ENCODE measurements around the gene RPTOR. TPM values are rescaled to one million over a fixed set of nuclear protein-coding genes. Genes with fewer than 3 reads are reported as not detected.
"Not testable (repeated sequence)": the region's sequence is repeated elsewhere in the genome, so short reads cannot be mapped to it uniquely, and the experiment has no call there.

The RPTOR gene
- total RNA-seq, 6 experiments from 2014 or later: 34.4 to 39.2 (median 35.5) TPM

- Mint-ChIP-seq H3K4me1 (ENCODE audit: low read depth) (peaks cover 16% of the 10 kb centered on the region), H3K27me3 (ENCODE audit: insufficient read depth) (peaks cover 1% of the 10 kb centered on the region; the same call in 1 of the 2 replicates), H3K9me3 (no peaks in the 10 kb centered on the region), H3K36me3 (ENCODE audit: low read depth) (peaks cover 46% of the 10 kb centered on the region), H3K27ac (peak overlapping the region; percentile 1; the same call in 1 of the 2 replicates), H3K4me3 (no peak overlapping the region)
- TF ChIP-seq CTCF (IDR thresholded peaks at IDR 0.05): no peak
- no peak for DNase-seq
Observed at GRCh38 chr17:80742581-80743180, 198.0 kb downstream of the RPTOR start.

GRCh38 chr17:80743181-80743771 is 198.6 kb downstream of the RPTOR start:
- peaks cover 1% of the 10 kb centered on the region; the same call in 1 of the 2 replicates for H3K27me3 Mint-ChIP-seq (ENCODE audit: insufficient read depth)
- no peaks in the 10 kb centered on the region for H3K9me3 Mint-ChIP-seq
- no peak overlapping the region for H3K4me3 Mint-ChIP-seq
- TF ChIP-seq CTCF (IDR thresholded peaks at IDR 0.05): no peak
- peak overlapping the region; percentile 1; the same call in 1 of the 2 replicates for H3K27ac Mint-ChIP-seq
- H3K4me1 Mint-ChIP-seq (ENCODE audit: low read depth): peaks cover 16% of the 10 kb centered on the region
- DNase-seq: no peak
- peaks cover 47% of the 10 kb centered on the region for H3K36me3 Mint-ChIP-seq (ENCODE audit: low read depth)

- H3K9me3 Mint-ChIP-seq; H3K4me3 Mint-ChIP-seq; H3K27me3 Mint-ChIP-seq (ENCODE audit: insufficient read depth); DNase-seq; H3K27ac Mint-ChIP-seq: not testable (repeated sequence)
- H3K36me3 Mint-ChIP-seq (ENCODE audit: low read depth): peaks cover 47% of the 10 kb centered on the region
- H3K4me1 Mint-ChIP-seq (ENCODE audit: low read depth): peaks cover 16% of the 10 kb centered on the region
Observed at GRCh38 chr17:80743973-80744372, 199.3 kb downstream of the RPTOR start.

- not testable (repeated sequence) for H3K4me3 Mint-ChIP-seq; DNase-seq; H3K27me3 Mint-ChIP-seq (ENCODE audit: insufficient read depth); H3K27ac Mint-ChIP-seq; H3K9me3 Mint-ChIP-seq
- Mint-ChIP-seq H3K4me1 (ENCODE audit: low read depth) (peaks cover 16% of the 10 kb centered on the region), H3K36me3 (ENCODE audit: low read depth) (peaks cover 40% of the 10 kb centered on the region)
Observed at GRCh38 chr17:80744725-80745124, 200.1 kb downstream of the RPTOR start.

- H3K27me3 Mint-ChIP-seq (ENCODE audit: insufficient read depth): peaks cover 1% of the 10 kb centered on the region; the same call in 1 of the 2 replicates
- H3K27ac Mint-ChIP-seq: no peak overlapping the region
- H3K36me3 Mint-ChIP-seq (ENCODE audit: low read depth): peaks cover 35% of the 10 kb centered on the region
- no peaks in the 10 kb centered on the region for H3K9me3 Mint-ChIP-seq
- no peak for DNase-seq
- peaks cover 17% of the 10 kb centered on the region for H3K4me1 Mint-ChIP-seq (ENCODE audit: low read depth)
- TF ChIP-seq CTCF (IDR thresholded peaks at IDR 0.05): no peak
- H3K4me3 Mint-ChIP-seq: no peak overlapping the region
Observed at GRCh38 chr17:80745183-80745582, 200.5 kb downstream of the RPTOR start.

- DNase-seq: no peak
- Mint-ChIP-seq H3K9me3 (no peaks in the 10 kb centered on the region), H3K4me1 (ENCODE audit: low read depth) (peaks cover 29% of the 10 kb centered on the region), H3K27me3 (ENCODE audit: insufficient read depth) (peaks cover 1% of the 10 kb centered on the region), H3K36me3 (ENCODE audit: low read depth) (peaks cover 23% of the 10 kb centered on the region), H3K4me3 (no peak overlapping the region), H3K27ac (no peak overlapping the region)
- no peak for TF ChIP-seq CTCF (IDR thresholded peaks at IDR 0.05)
Observed at GRCh38 chr17:80746262-80746935, 201.8 kb downstream of the RPTOR start.

Data from HFFc6 (cell line).